Neural cell (in vitro differentiated cells): ENCODE measurements around the gene LUM. TPM values are rescaled to one million over a fixed set of nuclear protein-coding genes. Genes with fewer than 3 reads are reported as not detected.

Experiments used
- H2AFZ ChIP-seq: fragments of 200-600, 300-800 bp; sonication (generic), shearing (Covaris generic); 2 replicates; pipeline ENCODE4 v1.6.0; 2014; ENCODE audit warnings: low read depth, mild to moderate bottlenecking, antibody characterized with exemption, low read length, moderate library complexity
- H3F3A ChIP-seq: fragments of 200-600 bp; shearing (Covaris generic); 2 replicates; pipeline ENCODE4 v1.6.1; 2016; ENCODE audit warnings: mild to moderate bottlenecking, moderate library complexity, mixed read lengths, antibody characterized with exemption, low read length; ENCODE audit not compliant: insufficient read depth, poor library complexity, severe bottlenecking
- H3K27ac ChIP-seq: fragments of 200-600, 300-800 bp; sonication (generic), shearing (Covaris generic); 2 replicates; pipeline ENCODE4 v1.5.1; 2014; ENCODE audit warnings: mild to moderate bottlenecking, low read length, moderate library complexity
- H3K27me3 ChIP-seq: fragments of 300-800, 200-600 bp; sonication (generic), shearing (Covaris generic); 2 replicates; pipeline ENCODE4 v1.6.0; 2014; ENCODE audit warnings: mild to moderate bottlenecking, low read depth, low read length, moderate library complexity; ENCODE audit not compliant: insufficient read depth
- H3K36me3 ChIP-seq: fragments of 300-800, 200-600 bp; sonication (generic), shearing (Covaris generic); 2 replicates; pipeline ENCODE4 v1.5.1; 2014; ENCODE audit warnings: mild to moderate bottlenecking, antibody characterized with exemption, low read length, moderate library complexity; ENCODE audit not compliant: insufficient read depth
- H3K4me2 ChIP-seq: fragments of 300-800, 200-600 bp; sonication (generic), shearing (Covaris generic); 2 replicates; pipeline ENCODE4 v1.6.0; 2014; ENCODE audit warnings: mild to moderate bottlenecking, low read length
- H3K4me3 ChIP-seq: fragments of 300-800, 200-600 bp; sonication (generic), shearing (Covaris generic); 2 replicates; pipeline ENCODE4 v1.5.1; 2014; ENCODE audit warnings: mild to moderate bottlenecking, low read length, moderate library complexity
- H3K79me2 ChIP-seq: fragments of 200-600 bp; shearing (Covaris generic); replicated peaks from 2 replicates; pipeline ENCODE4 v1.6.0; 2014; ENCODE audit warnings: mild to moderate bottlenecking, low read length, moderate library complexity; ENCODE audit not compliant: insufficient read depth
- H3K9ac ChIP-seq: fragments of 300-800, 200-600 bp; sonication (generic), shearing (Covaris generic); 2 replicates; pipeline ENCODE4 v1.6.1; 2016; ENCODE audit warnings: mild to moderate bottlenecking, low read length, mixed read lengths
- H3K9me2 ChIP-seq: fragments of 200-600 bp; shearing (Covaris generic); 2 replicates; pipeline ENCODE4 v1.6.1; 2016; ENCODE audit warnings: mild to moderate bottlenecking, low read length, mixed read lengths; ENCODE audit not compliant: insufficient read depth
- H3K9me3 ChIP-seq: fragments of 200-600, 300-800 bp; sonication (generic), shearing (Covaris generic); 2 replicates; pipeline ENCODE4 v1.6.1; 2016; ENCODE audit warnings: mild to moderate bottlenecking, mixed run types, low read length, moderate library complexity, mixed read lengths
- H4K20me1 ChIP-seq: fragments of 200-600 bp; shearing (Covaris generic); 2 replicates; pipeline ENCODE4 v1.6.1; 2016; ENCODE audit warnings: mild to moderate bottlenecking, mixed run types; ENCODE audit not compliant: insufficient read depth
- CTCF ChIP-seq: fragments of 450-650 bp; IDR thresholded peaks from 2 replicates; pipeline ENCODE4 v1.5.1; 2014; ENCODE audit warnings: antibody characterized with exemption, mild to moderate bottlenecking, moderate library complexity; ENCODE audit not compliant: poor library complexity, severe bottlenecking
- EP300 ChIP-seq: fragments of 450-650 bp; conservative IDR thresholded peaks from 2 replicates; pipeline ENCODE4 v1.6.1; 2014; ENCODE audit warnings: antibody characterized with exemption, mild to moderate bottlenecking, moderate library complexity; ENCODE audit not compliant: poor library complexity, severe bottlenecking
- EZH2 ChIP-seq: fragments of 200-600, 300-800 bp; shearing (Covaris generic), sonication (generic); IDR thresholded peaks from 2 replicates; pipeline ENCODE4 v1.6.1; 2014; ENCODE audit warnings: antibody characterized with exemption, low read length, borderline replicate concordance, mild to moderate bottlenecking; ENCODE audit not compliant: insufficient read depth, poor library complexity, severe bottlenecking
- MXI1 ChIP-seq: fragments of 450-650 bp; conservative IDR thresholded peaks from 2 replicates; pipeline ENCODE4 v1.6.1; 2014; ENCODE audit warnings: antibody characterized with exemption, mild to moderate bottlenecking; ENCODE audit not compliant: poor library complexity, severe bottlenecking
- POLR2AphosphoS5 ChIP-seq: IDR thresholded peaks from 2 replicates; pipeline ENCODE4 v1.6.1; 2012
- RAD21 ChIP-seq: fragments of 450-650 bp; conservative IDR thresholded peaks from 2 replicates; pipeline ENCODE4 v1.6.1; 2014; ENCODE audit warnings: antibody characterized with exemption, mild to moderate bottlenecking, moderate library complexity
- REST ChIP-seq: IDR thresholded peaks from 2 replicates; pipeline ENCODE4 v1.6.1; 2012; ENCODE audit warnings: borderline replicate concordance
- SMC3 ChIP-seq: fragments of 450-650 bp; conservative IDR thresholded peaks from 2 replicates; pipeline ENCODE4 v1.6.1; 2014; ENCODE audit warnings: antibody characterized with exemption, mild to moderate bottlenecking, moderate library complexity; ENCODE audit not compliant: poor library complexity
- TAF1 ChIP-seq: IDR thresholded peaks from 2 replicates; pipeline ENCODE4 v1.6.1; 2012; ENCODE audit warnings: low read depth
- polyA plus RNA-seq: library from polyadenylated mRNA; depleted of rRNA; stranded (reverse); fragments of >200 nt; gene quantifications from 2 replicates; pipeline ENCODE4 v1.2.3, GENCODE V29; 2014

The LUM gene
- polyA plus RNA-seq, 1 donor from 2014 or later: 0.89 TPM

GRCh38 chr12:91094957-91095356 is 16.3 kb downstream of the LUM start:
- no peaks in the 10 kb centered on the region for H3K79me2 ChIP-seq
- H3K27ac ChIP-seq: no peak overlapping the region
- H3K4me2 ChIP-seq: no peak overlapping the region
- no peaks in the 10 kb centered on the region for H3K27me3 ChIP-seq
- H3K9me2 ChIP-seq: no peaks in the 10 kb centered on the region
- H2AFZ ChIP-seq: no peak overlapping the region
- no peaks in the 10 kb centered on the region for H3F3A ChIP-seq
- H4K20me1 ChIP-seq: no peaks in the 10 kb centered on the region
- TF ChIP-seq EZH2: no peak
- no peak for TF ChIP-seq RAD21
- TF ChIP-seq EP300: no peak
- no peak for TF ChIP-seq CTCF
- no peak for TF ChIP-seq SMC3
- TF ChIP-seq TAF1: no peak
- no peak for TF ChIP-seq REST
- no peak for TF ChIP-seq MXI1
- TF ChIP-seq POLR2AphosphoS5: no peak
- peaks cover 3% of the 10 kb centered on the region for H3K9me3 ChIP-seq
- no peak overlapping the region for H3K9ac ChIP-seq
- H3K4me3 ChIP-seq: no peak overlapping the region
- no peaks in the 10 kb centered on the region for H3K36me3 ChIP-seq

- no peak overlapping the region for H3K4me3 ChIP-seq
- no peaks in the 10 kb centered on the region for H4K20me1 ChIP-seq
- H3K9ac ChIP-seq: no peak overlapping the region
- H3K79me2 ChIP-seq: no peaks in the 10 kb centered on the region
- no peak overlapping the region for H2AFZ ChIP-seq
- no peak overlapping the region for H3K4me2 ChIP-seq
- H3K9me3 ChIP-seq: peaks cover 3% of the 10 kb centered on the region
- no peaks in the 10 kb centered on the region for H3K9me2 ChIP-seq
- H3F3A ChIP-seq: no peaks in the 10 kb centered on the region
- no peaks in the 10 kb centered on the region for H3K36me3 ChIP-seq
- H3K27me3 ChIP-seq: no peaks in the 10 kb centered on the region
- TF ChIP-seq TAF1 (no peak), SMC3 (no peak), RAD21 (no peak), EZH2 (no peak), MXI1 (no peak), REST (no peak), CTCF (no peak), POLR2AphosphoS5 (no peak), EP300 (no peak)
- no peak overlapping the region for H3K27ac ChIP-seq
These were observed 17.1 kb downstream of the LUM start for GRCh38 chr12:91094032-91094662.
